H1 (cell line): ENCODE measurements around the gene ASIC1. TPM values are rescaled to one million over a fixed set of nuclear protein-coding genes. Genes with fewer than 3 reads are reported as not detected.

ENCODE experiments used
- CTCF ChIA-PET: fragments of 300-600 bp; sonication (Branson Sonifier 250); formaldehyde crosslinking; loops from one replicate; lab custom pipeline; 2021; ENCODE audit not compliant: partially characterized antibody; lab: Charles Lee
- POLR2A ChIA-PET: fragments of 300-600 bp; sonication (Branson Sonifier 250); formaldehyde crosslinking; loops from one replicate; lab custom pipeline; 2021; ENCODE audit warnings: inconsistent platforms; ENCODE audit not compliant: partially characterized antibody; lab: Charles Lee
- DNase-seq, 2 experiments: peaks; one replicate each; pipeline versions ENCODE4 v3.0.0 to v3.0.0-alpha.2; 2010 to 2022; ENCODE audit warnings: low spot score in 2 of 2, low read depth in 1 of 2, mixed read lengths in 1 of 2
- FAIRE-seq: peaks from 2 replicates; lab custom pipeline; 2011; peaks lifted over from hg19 to GRCh38; lab: Jason Lieb, UNC
- H2AFZ ChIP-seq: 2 replicates; pipeline ENCODE4 v1.8.1; 2012; ENCODE audit warnings: low read length, inconsistent platforms
- H2AK5ac ChIP-seq: 2 replicates; pipeline ENCODE4 v1.6.1; 2013; ENCODE audit warnings: low read depth, low read length
- H2BK120ac ChIP-seq: replicated peaks from 2 replicates; pipeline ENCODE3; 2013; ENCODE audit warnings: low read depth, low read length, inconsistent platforms
- H2BK12ac ChIP-seq: 2 replicates; pipeline ENCODE4 v1.6.1; 2013; ENCODE audit warnings: low read depth, low read length
- H2BK15ac ChIP-seq: 2 replicates; pipeline ENCODE4 v1.6.1; 2013; ENCODE audit warnings: low read length
- H2BK20ac ChIP-seq: 2 replicates; pipeline ENCODE4 v1.6.1; 2013; ENCODE audit warnings: low read length
- H2BK5ac ChIP-seq: 2 replicates; pipeline ENCODE4 v1.6.1; 2013; ENCODE audit warnings: low read depth, low read length
- H3K14ac ChIP-seq: 2 replicates; pipeline ENCODE4 v1.6.1; 2013; ENCODE audit warnings: inconsistent platforms; ENCODE audit not compliant: insufficient read length
- H3K18ac ChIP-seq: 2 replicates; pipeline ENCODE4 v1.6.1; 2013; ENCODE audit warnings: low read length; ENCODE audit errors: extremely low read depth
- H3K23ac ChIP-seq: 2 replicates; pipeline ENCODE4 v1.6.1; 2013; ENCODE audit warnings: inconsistent platforms; ENCODE audit not compliant: insufficient read length
- H3K23me2 ChIP-seq: 2 replicates; pipeline ENCODE4 v1.6.1; 2013; ENCODE audit warnings: low read depth, low read length
- H3K27ac ChIP-seq: 2 replicates; pipeline ENCODE4 v1.6.1; 2011; ENCODE audit warnings: low read depth, low read length, inconsistent platforms
- H3K27me3 ChIP-seq, 4 experiments: replicated peaks in 1 of 4; 1 replicate in 1 of 4; 2 replicates in 3 of 4; pipeline versions ENCODE4 v1.6.1 to v1.8.1; 2011 to 2013; ENCODE audit warnings: low read length in 3 of 4, mild to moderate bottlenecking in 3 of 4, inconsistent platforms in 2 of 4, mixed read lengths in 2 of 4, moderate library complexity in 1 of 4; ENCODE audit not compliant: control insufficient read depth in 3 of 4, insufficient read depth in 3 of 4; ENCODE audit errors: extremely low read depth in 1 of 4
- H3K36me3 ChIP-seq, 4 experiments: 2 replicates each; pipeline versions ENCODE4 v1.6.1 to v1.8.1; 2011 to 2013; ENCODE audit warnings: mild to moderate bottlenecking in 4 of 4, low read length in 3 of 4, moderate library complexity in 2 of 4, control low read depth in 1 of 4, inconsistent platforms in 1 of 4; ENCODE audit not compliant: insufficient read depth in 4 of 4, control insufficient read depth in 2 of 4
- H3K4ac ChIP-seq: replicated peaks from 2 replicates; pipeline ENCODE3; 2013; ENCODE audit warnings: low read length, low read depth, mixed read lengths, inconsistent platforms; ENCODE audit not compliant: insufficient read length
- H3K4me1 ChIP-seq, 4 experiments: replicated peaks in 1 of 4; 1 replicate in 1 of 4; 2 replicates in 3 of 4; pipeline versions ENCODE4 v1.6.1 to v1.8.1; 2011 to 2013; ENCODE audit warnings: low read length in 3 of 4, inconsistent platforms in 2 of 4, mixed read lengths in 1 of 4; ENCODE audit not compliant: insufficient read depth in 4 of 4, control insufficient read depth in 3 of 4
- H3K4me2 ChIP-seq, 2 experiments: 2 replicates each; pipeline versions ENCODE4 v1.6.1 to v1.8.1; 2011 to 2013; ENCODE audit warnings: low read depth in 2 of 2, low read length in 2 of 2, control low read depth in 1 of 2, inconsistent platforms in 1 of 2, mild to moderate bottlenecking in 1 of 2; ENCODE audit not compliant: insufficient read depth in 1 of 2
- H3K4me3 ChIP-seq, 4 experiments: fragments of 200-600, 300-600 bp in 1 of 4; sonication (generic), shearing (Covaris generic), sonication (Bioruptor Twin) in 1 of 4; 2 replicates each; pipeline versions ENCODE4 v1.5.1 to v1.8.1; 2011 to 2016; ENCODE audit warnings: low read length in 4 of 4, low read depth in 3 of 4, control low read depth in 2 of 4, inconsistent platforms in 2 of 4, mild to moderate bottlenecking in 2 of 4, mixed read lengths in 1 of 4, moderate library complexity in 1 of 4; ENCODE audit not compliant: insufficient read depth in 2 of 4; ENCODE audit errors: extremely low read depth in 1 of 4
- H3K56ac ChIP-seq: replicated peaks from 2 replicates; pipeline ENCODE3; 2013; ENCODE audit warnings: low read depth, mild to moderate bottlenecking, mixed read lengths, low read length, inconsistent platforms; ENCODE audit not compliant: insufficient read length
- H3K79me1 ChIP-seq: 2 replicates; pipeline ENCODE4 v1.6.1; 2013; ENCODE audit warnings: low read depth, low read length, control low read depth
- H3K79me2 ChIP-seq, 2 experiments: 2 replicates each; pipeline versions ENCODE4 v1.6.1 to v1.8.1; 2012 to 2013; ENCODE audit warnings: low read length in 2 of 2, mild to moderate bottlenecking in 2 of 2, inconsistent platforms in 1 of 2; ENCODE audit not compliant: insufficient read depth in 2 of 2, control insufficient read depth in 1 of 2
- H3K9ac ChIP-seq, 4 experiments: replicated peaks in 1 of 4; 1 replicate in 1 of 4; 2 replicates in 3 of 4; pipeline versions ENCODE4 v1.6.1 to v1.8.1; 2011 to 2013; ENCODE audit warnings: low read depth in 3 of 4, low read length in 3 of 4, control low read depth in 2 of 4, mild to moderate bottlenecking in 2 of 4, moderate library complexity in 2 of 4, inconsistent platforms in 1 of 4; ENCODE audit errors: extremely low read depth in 1 of 4
- H3K9me3 ChIP-seq, 2 experiments: 2 replicates each; pipeline versions ENCODE4 v1.6.1 to v1.8.1; 2012 to 2013; ENCODE audit warnings: mild to moderate bottlenecking in 2 of 2, moderate library complexity in 2 of 2, control low read depth in 1 of 2, inconsistent platforms in 1 of 2, low read depth in 1 of 2, low read length in 1 of 2, mixed read lengths in 1 of 2; ENCODE audit not compliant: insufficient read depth in 2 of 2
- H4K20me1 ChIP-seq, 2 experiments: replicated peaks in 1 of 2; 2 replicates each; pipeline versions ENCODE3 to v1.8.1; 2011 to 2013; ENCODE audit warnings: inconsistent platforms in 2 of 2, low read length in 2 of 2, mild to moderate bottlenecking in 1 of 2; ENCODE audit not compliant: insufficient read depth in 2 of 2, control insufficient read depth in 1 of 2
- H4K5ac ChIP-seq: 2 replicates; pipeline ENCODE4 v1.6.1; 2013; ENCODE audit warnings: low read length, low read depth, mixed read lengths, inconsistent platforms; ENCODE audit not compliant: insufficient read length
- H4K8ac ChIP-seq: 2 replicates; pipeline ENCODE4 v1.8.0; 2013; ENCODE audit warnings: mild to moderate bottlenecking, moderate library complexity, low read length, inconsistent platforms; ENCODE audit not compliant: insufficient read depth; ENCODE audit errors: extremely low read depth
- H4K91ac ChIP-seq: replicated peaks from 2 replicates; pipeline ENCODE3; 2013; ENCODE audit warnings: low read length, mixed read lengths, inconsistent platforms; ENCODE audit not compliant: insufficient read length
- ASH2L ChIP-seq: fragments of 200-600, 300-600 bp; sonication (generic); IDR thresholded peaks from one replicate; pipeline ENCODE4 v1.7.1; 2017; ENCODE audit warnings: low read length
- BRCA1 ChIP-seq: IDR thresholded peaks from 2 replicates; pipeline ENCODE4 v1.6.1; 2012; ENCODE audit warnings: low read depth, low read length, improper control_type of control experiment
- CTBP2 ChIP-seq: IDR thresholded peaks from 2 replicates; pipeline ENCODE4 v1.7.0; 2011; ENCODE audit warnings: borderline replicate concordance, mild to moderate bottlenecking, moderate library complexity, mixed read lengths, low read length; ENCODE audit not compliant: insufficient read depth, insufficient read length
- EGR1 ChIP-seq: IDR thresholded peaks from 2 replicates; pipeline ENCODE4 v1.6.1; 2011; ENCODE audit warnings: low read depth, low read length, borderline replicate concordance
- EP300 ChIP-seq, 2 experiments: IDR thresholded peaks; 1 replicate in 1 of 2; 2 replicates in 1 of 2; pipeline ENCODE4 v1.6.1; 2011 to 2012; ENCODE audit warnings: low read depth in 2 of 2, low read length in 2 of 2, mild to moderate bottlenecking in 2 of 2, borderline replicate concordance in 1 of 2, inconsistent platforms in 1 of 2, moderate library complexity in 1 of 2
- FOSL1 ChIP-seq: IDR thresholded peaks from 2 replicates; pipeline ENCODE4 v1.6.1; 2011; ENCODE audit warnings: mild to moderate bottlenecking, low read depth, low read length, moderate library complexity; ENCODE audit not compliant: insufficient read depth
- JUND ChIP-seq: IDR thresholded peaks from 2 replicates; pipeline ENCODE4 v1.6.1; 2011; ENCODE audit warnings: mild to moderate bottlenecking, improper control_type of control experiment, low read length
- NANOG ChIP-seq: IDR thresholded peaks from 2 replicates; pipeline ENCODE4 v1.6.1; 2011; ENCODE audit warnings: low read length, low read depth, mild to moderate bottlenecking, inconsistent platforms; ENCODE audit not compliant: insufficient read depth, poor library complexity, severe bottlenecking
- RAD21 ChIP-seq, 2 experiments: IDR thresholded peaks in 1 of 2; conservative IDR thresholded peaks in 1 of 2; 2 replicates each; pipeline ENCODE4 v1.6.1; 2011; ENCODE audit warnings: low read depth in 2 of 2, low read length in 2 of 2, improper control_type of control experiment in 1 of 2, inconsistent platforms in 1 of 2, mild to moderate bottlenecking in 1 of 2, moderate library complexity in 1 of 2
- RBBP5 ChIP-seq: IDR thresholded peaks from 2 replicates; pipeline ENCODE4 v1.7.1; 2012; ENCODE audit warnings: low read depth, mild to moderate bottlenecking, inconsistent platforms, low read length, moderate library complexity, borderline replicate concordance
- SRF ChIP-seq: IDR thresholded peaks from 2 replicates; pipeline ENCODE4 v1.6.1; 2011; ENCODE audit warnings: mild to moderate bottlenecking, low read depth, low read length, moderate library complexity
- SUZ12 ChIP-seq: fragments of 200-600 bp; sonication (generic); IDR thresholded peaks from 2 replicates; pipeline ENCODE4 v1.6.1; 2012; ENCODE audit warnings: mild to moderate bottlenecking, inconsistent platforms, low read length, moderate library complexity, mixed read lengths
- TCF12 ChIP-seq: IDR thresholded peaks from 2 replicates; pipeline ENCODE4 v1.6.1; 2011; ENCODE audit warnings: low read depth, mild to moderate bottlenecking, low read length
- WGBS, 2 experiments: shearing (Covaris generic) in 1 of 2; methylation state at CpG; one replicate each; pipeline versions ENCODE4 v1.1.6 to v1.1.7; 2013 to 2015; ENCODE audit warnings: low lambda C conversion rate in 2 of 2, mixed read lengths in 2 of 2, inconsistent platforms in 1 of 2, low coverage in 1 of 2, missing lambda C conversion rate in 1 of 2; ENCODE audit not compliant: insufficient replicate concordance in 2 of 2, insufficient coverage in 1 of 2, insufficient read length in 1 of 2; ENCODE audit errors: extremely low coverage in 1 of 2, missing lambda C conversion rate in 1 of 2; 5-methylcytosine and 5-hydroxymethylcytosine counted together
- polyA plus RNA-seq, 7 experiments: library from polyadenylated mRNA; depleted of rRNA in 3 of 7; stranded (reverse) in 5 of 7; unstranded in 2 of 7; fragments of >200 nt in 5 of 7; fragments of 200-250 nt in 2 of 7; gene quantifications; 1 replicate in 5 of 7; 2 replicates in 1 of 7; 4 replicates in 1 of 7; pipeline versions ENCODE4 v1.2.1 to v1.2.3, GENCODE V29; 2011 to 2013; ENCODE audit warnings: missing spikeins in 2 of 7, mixed read lengths in 2 of 7
- total RNA-seq: library from RNA; stranded (reverse); fragmentation: NEBNext Ultra II Directional; extraction: Animal tissue kit (Norgen Biotek cat#: 25700); gene quantifications from 2 replicates; pipeline ENCODE4 v1.2.1, GENCODE V29; 2021

ASIC1 gene
- total and polyA plus RNA-seq, 2 of the 8 experiments (the other 6 are each of a cell fraction or from before 2014, with no cell fraction given), result 2.4 to 4.4 TPM

DNA sequence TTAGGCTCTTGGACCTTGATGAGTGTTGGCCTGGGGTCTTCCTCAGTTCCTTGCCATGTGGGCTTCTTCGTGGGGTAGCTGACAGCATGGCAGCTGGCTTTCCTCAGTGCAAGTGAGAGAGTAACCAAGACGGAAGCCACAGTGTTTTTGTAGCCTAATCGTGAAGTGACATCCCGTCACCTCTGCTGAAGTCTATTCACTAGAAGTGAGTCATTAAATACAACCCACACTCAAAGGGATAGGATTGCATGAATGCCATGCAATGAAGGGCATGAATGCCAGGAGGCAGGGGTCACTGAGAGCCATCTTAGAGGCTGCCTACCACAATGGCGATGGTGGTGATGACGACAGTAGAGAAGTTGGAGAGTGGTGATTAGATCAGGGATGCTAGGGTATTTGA is 13.5 kb upstream of the ASIC1 start:
- no peak overlapping the region for H4K91ac ChIP-seq
- H2BK120ac ChIP-seq, result no peak overlapping the region
- H3K4me2 ChIP-seq, result no peak overlapping the region
- no peak overlapping the region for H2AK5ac ChIP-seq
- no peak overlapping the region for H2BK20ac ChIP-seq
- 88% methylated on average over 6 of the region's 6 CpGs; no CpG with 5 or more reads in 1 of the 2 experiments for WGBS, 2 experiments
- no peak overlapping the region for H3K4ac ChIP-seq
- no peak overlapping the region for H3K4me3 ChIP-seq
- no peaks in the 10 kb centered on the region for H3K36me3 ChIP-seq
- H2BK5ac ChIP-seq, result no peak overlapping the region
- ChIA-PET POLR2A (no interaction called here), CTCF (interaction anchor here (0.9 to 13.4 kb wide), 7 partner anchors 8 to 177 kb away, joined by 3 to 296 read pairs (median 4); partner anchors contain the start of gene AQP6)
- H3K9me3 ChIP-seq, result no peaks in the 10 kb centered on the region
- H3K27me3 ChIP-seq, result peaks cover 0 to 5% (median under 1%) of the 10 kb centered on the region in 4 experiments; a peak in 3 of 7 replicates
- no peak overlapping the region for H4K5ac ChIP-seq
- no peaks in the 10 kb centered on the region; the same call in 1 of the 2 replicates for H3K23me2 ChIP-seq
- no peaks in the 10 kb centered on the region for H3K4me1 ChIP-seq
- no peak overlapping the region for H2BK12ac ChIP-seq
- FAIRE-seq (no peak), DNase-seq (no peak)
- no peaks in the 10 kb centered on the region for H4K20me1 ChIP-seq
- no peak overlapping the region for H3K18ac ChIP-seq
- no peaks in the 10 kb centered on the region for H3K79me1 ChIP-seq
- H3K14ac ChIP-seq, result no peak overlapping the region
- no peaks in the 10 kb centered on the region for H3K79me2 ChIP-seq
- H2AFZ ChIP-seq, result no peak overlapping the region
- no peak overlapping the region for H2BK15ac ChIP-seq
- no peak overlapping the region for H4K8ac ChIP-seq
- no peak overlapping the region for H3K9ac ChIP-seq
- no peak overlapping the region for H3K56ac ChIP-seq
- H3K27ac ChIP-seq, result no peak overlapping the region
- no peak overlapping the region for H3K23ac ChIP-seq
- TF ChIP-seq BRCA1 (no peak), CTBP2 (no peak), RBBP5 (no peak), SUZ12 (no peak), RAD21 (IDR thresholded peaks at IDR 0.05 in 1 of 2, conservative IDR thresholded peaks at IDR 0.05 in 1 of 2; ENCODE audit: low read depth in 2 of 2, low read length in 2 of 2) (no peak), NANOG (no peak), TCF12 (no peak), SRF (no peak), EP300 (IDR thresholded peaks at IDR 0.05; ENCODE audit: borderline replicate concordance in 1 of 2, low read depth in 2 of 2, low read length in 2 of 2) (no peak), EGR1 (no peak), FOSL1 (no peak), ASH2L (no peak), JUND (no peak)
